ENCODE results near the gene VASH1.

DNA sequence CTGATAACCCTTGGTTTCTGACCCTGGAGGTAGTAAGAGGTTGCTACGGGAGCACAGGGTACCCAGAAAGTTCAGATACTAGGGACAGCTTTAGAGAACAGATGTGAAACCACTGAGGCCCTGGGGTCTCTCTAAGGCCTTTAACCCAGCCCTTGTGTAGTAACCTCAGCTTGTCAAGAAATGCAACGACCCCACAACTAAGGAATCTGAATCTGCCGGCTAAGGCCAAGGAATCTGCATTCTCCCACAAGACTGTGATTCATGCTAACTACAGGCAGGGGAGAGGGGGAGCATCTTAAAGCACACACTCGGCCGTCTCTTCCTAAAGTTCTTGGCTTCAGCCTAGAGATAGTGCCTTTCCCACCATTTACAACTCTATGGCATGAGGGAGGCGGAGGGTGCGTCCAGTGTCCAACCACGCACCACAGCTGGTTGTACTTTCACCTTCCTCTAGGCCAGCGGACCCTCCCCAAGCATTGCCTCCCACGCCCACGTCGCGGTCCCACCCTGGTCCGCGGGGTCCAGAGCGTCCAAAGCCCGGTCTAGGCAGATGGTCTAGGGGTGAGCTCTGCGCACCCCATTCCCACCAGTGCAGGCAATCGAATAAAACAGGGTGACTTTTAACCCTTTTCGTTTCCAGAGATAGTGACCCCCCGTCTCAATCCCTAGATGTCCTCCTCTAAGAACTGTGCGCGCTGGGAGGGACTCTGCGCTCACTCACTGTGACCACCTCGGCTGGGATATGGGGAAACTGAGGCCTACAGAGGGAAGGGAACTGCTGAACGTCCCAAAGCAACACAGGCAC, 735 bp upstream of the VASH1 start:
- no peak for TF ChIP-seq POLR2A (IDR thresholded peaks at IDR 0.05)
- TF ChIP-seq, protein P1, sequence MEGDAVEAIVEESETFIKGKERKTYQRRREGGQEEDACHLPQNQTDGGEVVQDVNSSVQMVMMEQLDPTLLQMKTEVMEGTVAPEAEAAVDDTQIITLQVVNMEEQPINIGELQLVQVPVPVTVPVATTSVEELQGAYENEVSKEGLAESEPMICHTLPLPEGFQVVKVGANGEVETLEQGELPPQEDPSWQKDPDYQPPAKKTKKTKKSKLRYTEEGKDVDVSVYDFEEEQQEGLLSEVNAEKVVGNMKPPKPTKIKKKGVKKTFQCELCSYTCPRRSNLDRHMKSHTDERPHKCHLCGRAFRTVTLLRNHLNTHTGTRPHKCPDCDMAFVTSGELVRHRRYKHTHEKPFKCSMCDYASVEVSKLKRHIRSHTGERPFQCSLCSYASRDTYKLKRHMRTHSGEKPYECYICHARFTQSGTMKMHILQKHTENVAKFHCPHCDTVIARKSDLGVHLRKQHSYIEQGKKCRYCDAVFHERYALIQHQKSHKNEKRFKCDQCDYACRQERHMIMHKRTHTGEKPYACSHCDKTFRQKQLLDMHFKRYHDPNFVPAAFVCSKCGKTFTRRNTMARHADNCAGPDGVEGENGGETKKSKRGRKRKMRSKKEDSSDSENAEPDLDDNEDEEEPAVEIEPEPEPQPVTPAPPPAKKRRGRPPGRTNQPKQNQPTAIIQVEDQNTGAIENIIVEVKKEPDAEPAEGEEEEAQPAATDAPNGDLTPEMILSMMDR (IDR thresholded peaks at IDR 0.05): no peak
